Measurements from ENCODE around the gene CRYGS. TPM values are rescaled to one million over a fixed set of nuclear protein-coding genes. Genes with fewer than 3 reads are reported as not detected.

CRYGS gene
- total RNA-seq, 1 donor from 2014 or later = 1.8 TPM

GRCh38 chr3:186580785-186581184, 36.6 kb upstream of the CRYGS start:
- TF ChIP-seq CTCF (IDR thresholded peaks at IDR 0.05; ENCODE audit: insufficient read depth, low read length, poor library complexity, severe bottlenecking) = no peak
- Histone ChIP-seq H3K36me3 (ENCODE audit: control insufficient read depth, insufficient read depth, low read length) (peaks cover 1% of the 10 kb centered on the region), H3K4me3 (ENCODE audit: low read depth, low read length) (no peak overlapping the region), H3K27me3 (ENCODE audit: control insufficient read depth, insufficient read depth, low read length) (no peaks in the 10 kb centered on the region)
- DNase-seq (ENCODE audit: low read depth) = no peak

- no peak for TF ChIP-seq CTCF (IDR thresholded peaks at IDR 0.05; ENCODE audit: insufficient read depth, low read length, poor library complexity, severe bottlenecking)
- Histone ChIP-seq H3K4me3 (ENCODE audit: low read depth, low read length) (no peak overlapping the region), H3K27me3 (ENCODE audit: control insufficient read depth, insufficient read depth, low read length) (no peaks in the 10 kb centered on the region), H3K36me3 (ENCODE audit: control insufficient read depth, insufficient read depth, low read length) (no peaks in the 10 kb centered on the region)
- DNase-seq (ENCODE audit: low read depth) = no peak
Observed at GRCh38 chr3:186577521-186577920, 33.3 kb upstream of the CRYGS start.

- no peak for DNase-seq (ENCODE audit: low read depth)
- no peaks in the 10 kb centered on the region for H3K36me3 ChIP-seq (ENCODE audit: control insufficient read depth, insufficient read depth, low read length)
- peak overlapping the region; percentile 97 for H3K4me3 ChIP-seq (ENCODE audit: low read depth, low read length)
- TF ChIP-seq CTCF (IDR thresholded peaks at IDR 0.05; ENCODE audit: insufficient read depth, low read length, poor library complexity, severe bottlenecking) = no peak
- no peaks in the 10 kb centered on the region for H3K27me3 ChIP-seq (ENCODE audit: control insufficient read depth, insufficient read depth, low read length)
Observed at GRCh38 chr3:186571644-186572013, 27.4 kb upstream of the CRYGS start.

GRCh38 chr3:186570941-186571643, 26.9 kb upstream of the CRYGS start:
- no peak for TF ChIP-seq CTCF (IDR thresholded peaks at IDR 0.05; ENCODE audit: insufficient read depth, low read length, poor library complexity, severe bottlenecking)
- H3K36me3 ChIP-seq (ENCODE audit: control insufficient read depth, insufficient read depth, low read length) = no peaks in the 10 kb centered on the region
- DNase-seq (ENCODE audit: low read depth) = no peak
- peak overlapping the region; percentile 97 for H3K4me3 ChIP-seq (ENCODE audit: low read depth, low read length)
- no peaks in the 10 kb centered on the region for H3K27me3 ChIP-seq (ENCODE audit: control insufficient read depth, insufficient read depth, low read length)

GRCh38 chr3:186570096-186570940, 26.1 kb upstream of the CRYGS start, which contains the start of gene DNAJB11:
DNAJB11 (plus strand) TSS chr3:186570720; CDS start chr3:186570898, 178 bp downstream.
- Histone ChIP-seq H3K36me3 (ENCODE audit: control insufficient read depth, insufficient read depth, low read length) (no peaks in the 10 kb centered on the region), H3K27me3 (ENCODE audit: control insufficient read depth, insufficient read depth, low read length) (no peaks in the 10 kb centered on the region), H3K4me3 (ENCODE audit: low read depth, low read length) (peak within 1 kb of the TSS; percentile 97)
- TF ChIP-seq CTCF (IDR thresholded peaks at IDR 0.05; ENCODE audit: insufficient read depth, low read length, poor library complexity, severe bottlenecking) = no peak
- DNase-seq (ENCODE audit: low read depth) = peak; percentile 99
